Measurements from ENCODE around the gene EID2.

- TF ChIP-seq, protein P1, sequence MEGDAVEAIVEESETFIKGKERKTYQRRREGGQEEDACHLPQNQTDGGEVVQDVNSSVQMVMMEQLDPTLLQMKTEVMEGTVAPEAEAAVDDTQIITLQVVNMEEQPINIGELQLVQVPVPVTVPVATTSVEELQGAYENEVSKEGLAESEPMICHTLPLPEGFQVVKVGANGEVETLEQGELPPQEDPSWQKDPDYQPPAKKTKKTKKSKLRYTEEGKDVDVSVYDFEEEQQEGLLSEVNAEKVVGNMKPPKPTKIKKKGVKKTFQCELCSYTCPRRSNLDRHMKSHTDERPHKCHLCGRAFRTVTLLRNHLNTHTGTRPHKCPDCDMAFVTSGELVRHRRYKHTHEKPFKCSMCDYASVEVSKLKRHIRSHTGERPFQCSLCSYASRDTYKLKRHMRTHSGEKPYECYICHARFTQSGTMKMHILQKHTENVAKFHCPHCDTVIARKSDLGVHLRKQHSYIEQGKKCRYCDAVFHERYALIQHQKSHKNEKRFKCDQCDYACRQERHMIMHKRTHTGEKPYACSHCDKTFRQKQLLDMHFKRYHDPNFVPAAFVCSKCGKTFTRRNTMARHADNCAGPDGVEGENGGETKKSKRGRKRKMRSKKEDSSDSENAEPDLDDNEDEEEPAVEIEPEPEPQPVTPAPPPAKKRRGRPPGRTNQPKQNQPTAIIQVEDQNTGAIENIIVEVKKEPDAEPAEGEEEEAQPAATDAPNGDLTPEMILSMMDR (IDR thresholded peaks at IDR 0.05; ENCODE audit: insufficient read depth, low read depth, low read length): no peak
- TF ChIP-seq EZH2 (IDR thresholded peaks at IDR 0.05; ENCODE audit: insufficient read depth, low read length): no peak
These were observed 26.1 kb upstream of the EID2 start for GRCh38 chr19:39566064-39566463.
